H9 (cell line): ENCODE measurements around the gene RSPH9. TPM values are rescaled to one million over a fixed set of nuclear protein-coding genes. Genes with fewer than 3 reads are reported as not detected.

Experiments
- DNase-seq: peaks from one replicate; pipeline ENCODE4 v3.0.0-alpha.2; 2017
- H2AFZ ChIP-seq: one replicate; pipeline ENCODE4 v1.6.1; 2013; ENCODE audit warnings: mild to moderate bottlenecking, low read length, control low read depth, moderate library complexity
- H2AK5ac ChIP-seq: 2 replicates; pipeline ENCODE4 v1.6.1; 2013; ENCODE audit warnings: low read length, control low read depth, mixed read lengths; ENCODE audit not compliant: insufficient read length
- H2BK120ac ChIP-seq: one replicate; pipeline ENCODE4 v1.6.1; 2013; ENCODE audit warnings: low read depth, mild to moderate bottlenecking, low read length, control low read depth, inconsistent platforms; ENCODE audit not compliant: poor library complexity, severe bottlenecking
- H2BK12ac ChIP-seq: 2 replicates; pipeline ENCODE4 v1.6.1; 2013; ENCODE audit warnings: low read length, control low read depth, mixed read lengths, low read depth; ENCODE audit not compliant: insufficient read length
- H2BK15ac ChIP-seq: 2 replicates; pipeline ENCODE4 v1.6.1; 2013; ENCODE audit warnings: low read depth, low read length, control low read depth
- H2BK20ac ChIP-seq: one replicate; pipeline ENCODE4 v1.6.1; 2013; ENCODE audit warnings: low read depth, mild to moderate bottlenecking, low read length, control low read depth, inconsistent platforms; ENCODE audit not compliant: poor library complexity, severe bottlenecking
- H2BK5ac ChIP-seq: 2 replicates; pipeline ENCODE4 v1.6.1; 2013; ENCODE audit warnings: low read length, control low read depth, mixed read lengths; ENCODE audit not compliant: insufficient read length
- H3K14ac ChIP-seq: 2 replicates; pipeline ENCODE4 v1.6.1; 2013; ENCODE audit warnings: low read length, control low read depth; ENCODE audit not compliant: insufficient read depth
- H3K18ac ChIP-seq: 2 replicates; pipeline ENCODE4 v1.6.1; 2013; ENCODE audit warnings: low read depth, mild to moderate bottlenecking, mixed read lengths, low read length, control low read depth; ENCODE audit not compliant: insufficient read length
- H3K23ac ChIP-seq: 2 replicates; pipeline ENCODE4 v1.6.1; 2013; ENCODE audit warnings: low read length, control low read depth, mixed read lengths, low read depth; ENCODE audit not compliant: insufficient read length
- H3K23me2 ChIP-seq: 2 replicates; pipeline ENCODE4 v1.6.1; 2013; ENCODE audit warnings: low read depth, mild to moderate bottlenecking, mixed read lengths, low read length, control low read depth; ENCODE audit not compliant: insufficient read length, poor library complexity, severe bottlenecking
- H3K27ac ChIP-seq: 2 replicates; pipeline ENCODE4 v1.5.1; 2013; ENCODE audit warnings: low read length, control low read depth, mixed read lengths, low read depth; ENCODE audit not compliant: insufficient read length
- H3K27me3 ChIP-seq: 2 replicates; pipeline ENCODE4 v1.6.1; 2013; ENCODE audit warnings: low read length, control low read depth, inconsistent platforms; ENCODE audit not compliant: insufficient read depth
- H3K4ac ChIP-seq: 2 replicates; pipeline ENCODE4 v1.6.1; 2013; ENCODE audit warnings: low read depth, mild to moderate bottlenecking, control low read depth, inconsistent platforms, low read length, moderate library complexity
- H3K4me1 ChIP-seq: 2 replicates; pipeline ENCODE4 v1.6.1; 2013; ENCODE audit warnings: low read length, control low read depth, inconsistent platforms; ENCODE audit not compliant: insufficient read depth
- H3K4me2 ChIP-seq: 2 replicates; pipeline ENCODE4 v1.6.1; 2013; ENCODE audit warnings: low read length, control low read depth, mixed read lengths; ENCODE audit not compliant: insufficient read length, insufficient read depth
- H3K56ac ChIP-seq: 2 replicates; pipeline ENCODE4 v1.6.1; 2013; ENCODE audit warnings: low read depth, mild to moderate bottlenecking, mixed read lengths, low read length, control low read depth; ENCODE audit not compliant: insufficient read length
- H3K79me1 ChIP-seq: 2 replicates; pipeline ENCODE4 v1.6.1; 2013; ENCODE audit warnings: low read depth, mild to moderate bottlenecking, moderate library complexity, low read length, control low read depth, inconsistent platforms; ENCODE audit not compliant: insufficient read depth, poor library complexity, severe bottlenecking
- H3K79me2 ChIP-seq: 2 replicates; pipeline ENCODE4 v1.6.1; 2013; ENCODE audit warnings: low read length, control low read depth, inconsistent platforms; ENCODE audit not compliant: insufficient read depth
- H3K9ac ChIP-seq: 2 replicates; pipeline ENCODE4 v1.6.1; 2013; ENCODE audit warnings: low read length, control low read depth, mixed read lengths; ENCODE audit not compliant: insufficient read length; ENCODE audit errors: extremely low read depth
- H3K9me3 ChIP-seq: one replicate; pipeline ENCODE4 v1.6.1; 2013; ENCODE audit warnings: low read depth, low read length, inconsistent platforms; ENCODE audit not compliant: control insufficient read depth
- H3T11ph ChIP-seq: one replicate; pipeline ENCODE4 v1.6.1; 2013; ENCODE audit warnings: mild to moderate bottlenecking, low read length, control low read depth, inconsistent platforms
- H4K20me1 ChIP-seq: one replicate; pipeline ENCODE4 v1.6.1; 2013; ENCODE audit not compliant: control insufficient read depth, insufficient read length, insufficient read depth
- H4K5ac ChIP-seq: 2 replicates; pipeline ENCODE4 v1.6.1; 2013; ENCODE audit warnings: low read depth, mild to moderate bottlenecking, mixed read lengths, low read length, control low read depth; ENCODE audit not compliant: insufficient read length
- H4K8ac ChIP-seq: replicated peaks from 2 replicates; pipeline ENCODE4 v1.6.1; 2013; ENCODE audit warnings: low read length, control low read depth, mixed read lengths, low read depth; ENCODE audit not compliant: insufficient read length
- H4K91ac ChIP-seq: 2 replicates; pipeline ENCODE4 v1.6.1; 2013; ENCODE audit warnings: low read depth, mild to moderate bottlenecking, moderate library complexity, mixed read lengths, low read length, control low read depth; ENCODE audit not compliant: insufficient read length
- H3K27ac Mint-ChIP-seq, 3 experiments: 2 replicates in 2 of 3; 3 replicates in 1 of 3; pipeline ENCODE4 v1.8.0; 2020 to 2021; ENCODE audit warnings: mixed read lengths in 3 of 3, mild to moderate bottlenecking in 1 of 3, moderate library complexity in 1 of 3
- H3K27me3 Mint-ChIP-seq: 2 replicates; pipeline ENCODE4 v1.8.0; 2021; ENCODE audit warnings: low read depth, mild to moderate bottlenecking, moderate library complexity, mixed read lengths
- H3K36me3 Mint-ChIP-seq, 3 experiments: 2 replicates in 2 of 3; 3 replicates in 1 of 3; pipeline ENCODE4 v1.8.0; 2020 to 2021; ENCODE audit warnings: low read depth in 3 of 3, mixed read lengths in 3 of 3; ENCODE audit not compliant: insufficient read depth in 1 of 3
- H3K4me1 Mint-ChIP-seq, 2 experiments: 2 replicates each; pipeline ENCODE4 v1.8.0; 2020; ENCODE audit warnings: mixed read lengths in 2 of 2
- H3K4me3 Mint-ChIP-seq, 2 experiments: 2 replicates in 1 of 2; 3 replicates in 1 of 2; pipeline ENCODE4 v1.8.0; 2020 to 2021; ENCODE audit warnings: mild to moderate bottlenecking in 2 of 2, mixed read lengths in 2 of 2, moderate library complexity in 1 of 2
- H3K9me3 Mint-ChIP-seq, 2 experiments: 2 replicates in 1 of 2; 3 replicates in 1 of 2; pipeline ENCODE4 v1.8.0; 2020; ENCODE audit warnings: mild to moderate bottlenecking in 2 of 2, mixed read lengths in 2 of 2, moderate library complexity in 1 of 2
- CTCF ChIP-seq: fragments of 200-600 bp; sonication (generic); conservative IDR thresholded peaks from 3 replicates; pipeline ENCODE4 v1.8.0; 2021; ENCODE audit warnings: antibody characterized with exemption, mild to moderate bottlenecking
- WGBS: extraction: QIAGEN DNeasy Blood & Tissue Kit; methylation state at CpG from one replicate; pipeline ENCODE4 v1.1.7; 2013; ENCODE audit warnings: missing lambda C conversion rate, low lambda C conversion rate, mixed read lengths; ENCODE audit not compliant: insufficient read length; ENCODE audit errors: extremely low coverage; 5-methylcytosine and 5-hydroxymethylcytosine counted together
- total RNA-seq: library from RNA; stranded (reverse); gene quantifications from 2 replicates; pipeline ENCODE4 v1.2.1, GENCODE V29; 2021

RSPH9 gene
- total RNA-seq, 1 experiment from 2014 or later = 0.39 TPM

- Histone ChIP-seq H2BK20ac (no peak overlapping the region), H3K4me1 (no peaks in the 10 kb centered on the region), H4K5ac (no peak overlapping the region), H3K9ac (no peak overlapping the region), H2BK12ac (no peak overlapping the region), H4K91ac (no peak overlapping the region), H3K4me2 (no peak overlapping the region), H3K23me2 (no peaks in the 10 kb centered on the region), H2BK15ac (no peak overlapping the region), H2BK120ac (no peak overlapping the region), H3K23ac (no peak overlapping the region), H3T11ph (no peak overlapping the region), H3K14ac (no peak overlapping the region), H4K8ac (no peak overlapping the region), H3K56ac (no peak overlapping the region), H3K79me2 (no peaks in the 10 kb centered on the region; the same call in 1 of the 2 replicates), H3K79me1 (no peaks in the 10 kb centered on the region), H2AFZ (no peak overlapping the region), H3K27ac (no peak overlapping the region), H3K4ac (no peak overlapping the region), H2AK5ac (no peak overlapping the region), H2BK5ac (no peak overlapping the region), H3K18ac (no peak overlapping the region), H3K27me3 (no peaks in the 10 kb centered on the region; the same call in 1 of the 2 replicates), H3K9me3 (no peaks in the 10 kb centered on the region), H4K20me1 (no peaks in the 10 kb centered on the region)
- Mint-ChIP-seq H3K27me3 (no peaks in the 10 kb centered on the region), H3K36me3 (peaks cover 40 to 76% (median 50%) of the 10 kb centered on the region in 3 experiments), H3K27ac (no peak overlapping the region), H3K4me1 (peaks cover 4 to 5% of the 10 kb centered on the region in 2 experiments), H3K4me3 (no peak overlapping the region), H3K9me3 (no peaks in the 10 kb centered on the region)
- no peak for DNase-seq
- TF ChIP-seq CTCF = no peak
- WGBS = no CpG with 5 or more reads among the region's 7 CpGs
These were observed 32.9 kb downstream of the RSPH9 start for GRCh38 chr6:43677759-43678158.
